ENCODE measurements around the gene DDN. TPM values are rescaled to one million over a fixed set of nuclear protein-coding genes. Genes with fewer than 3 reads are reported as not detected.

Gene DDN
- total RNA-seq, 4 donors from 2014 or later = 0.12 to 0.65 TPM; not detected in 2

- DNase-seq (ENCODE audit: low spot score) = no peak
- ATAC-seq (ENCODE audit: low FRiP score) = no peak
- TF ChIP-seq CTCF (IDR thresholded peaks at IDR 0.05) = no peak
Measured at GRCh38 chr12:49041881-49042484, 42.8 kb upstream of the DDN start.

GRCh38 chr12:49041036-49041880, 42.1 kb upstream of the DDN start:
- TF ChIP-seq CTCF (IDR thresholded peaks at IDR 0.05) = no peak
- ATAC-seq (ENCODE audit: low FRiP score) (no peak), DNase-seq (ENCODE audit: low spot score) (no peak)

- ATAC-seq (ENCODE audit: low FRiP score) (no peak), DNase-seq (ENCODE audit: low spot score) (no peak)
- no peak for TF ChIP-seq CTCF (IDR thresholded peaks at IDR 0.05)
Measured at GRCh38 chr12:49040364-49040855, 41.2 kb upstream of the DDN start.

- DNase-seq (ENCODE audit: low spot score) = no peak
- no peak for TF ChIP-seq CTCF (IDR thresholded peaks at IDR 0.05)
- no peak for ATAC-seq (ENCODE audit: low FRiP score)
Measured at GRCh38 chr12:49039421-49040363, 40.5 kb upstream of the DDN start.

- ATAC-seq (ENCODE audit: low FRiP score) (no peak), DNase-seq (ENCODE audit: low spot score) (no peak)
- TF ChIP-seq CTCF (IDR thresholded peaks at IDR 0.05) = no peak
Measured at GRCh38 chr12:49038291-49038955, 39.2 kb upstream of the DDN start.

GRCh38 chr12:49037947-49038237, 38.7 kb upstream of the DDN start:
- ATAC-seq (ENCODE audit: low FRiP score) = no peak
- no peak for TF ChIP-seq CTCF (IDR thresholded peaks at IDR 0.05)
- DNase-seq (ENCODE audit: low spot score) = no peak

Measured in omental fat pad (tissue), 4 donors.